DOHH2 (cell line): ENCODE data around the gene ANKRD37.

Source experiments
- H3F3A ChIP-seq: fragments of 200-600 bp; sonication (generic), shearing (Covaris generic); 2 replicates; pipeline ENCODE4 v1.6.0; 2016; ENCODE audit warnings: antibody characterized with exemption, mild to moderate bottlenecking; ENCODE audit not compliant: control insufficient read depth, insufficient read depth
- H3K27ac ChIP-seq: fragments of 200-600 bp; sonication (generic); 2 replicates; pipeline ENCODE4 v1.5.1; 2014; ENCODE audit warnings: low read depth, mild to moderate bottlenecking, low read length, moderate library complexity
- H3K27me3 ChIP-seq: fragments of 200-600 bp; sonication (generic); 2 replicates; pipeline ENCODE4 v1.6.1; 2014; ENCODE audit warnings: mild to moderate bottlenecking, low read length, mixed read lengths; ENCODE audit not compliant: control insufficient read depth
- H3K36me3 ChIP-seq: fragments of 200-600 bp; sonication (generic); 2 replicates; pipeline ENCODE4 v1.6.1; 2014; ENCODE audit warnings: mild to moderate bottlenecking, low read length, moderate library complexity, mixed read lengths; ENCODE audit not compliant: control insufficient read depth
- H3K4me1 ChIP-seq: fragments of 200-600 bp; sonication (generic); 2 replicates; pipeline ENCODE4 v1.6.1; 2014; ENCODE audit warnings: mild to moderate bottlenecking, low read length, mixed read lengths; ENCODE audit not compliant: control insufficient read depth
- H3K4me2 ChIP-seq: fragments of 200-600 bp; sonication (generic); 2 replicates; pipeline ENCODE4 v1.6.0; 2014; ENCODE audit warnings: mild to moderate bottlenecking, low read length, moderate library complexity
- H3K4me3 ChIP-seq: fragments of 200-600 bp; sonication (generic); 2 replicates; pipeline ENCODE4 v1.5.1; 2014; ENCODE audit warnings: mild to moderate bottlenecking, low read length, mixed read lengths
- H3K79me2 ChIP-seq: fragments of 200-600 bp; sonication (generic); 2 replicates; pipeline ENCODE4 v1.6.1; 2014; ENCODE audit warnings: mild to moderate bottlenecking, low read length, mixed read lengths; ENCODE audit not compliant: control insufficient read depth
- H3K9me2 ChIP-seq: fragments of 200-600 bp; sonication (generic); replicated peaks from 2 replicates; pipeline ENCODE4 v1.6.1; 2014; ENCODE audit warnings: mild to moderate bottlenecking, low read length, mixed read lengths; ENCODE audit not compliant: control insufficient read depth
- H3K9me3 ChIP-seq: fragments of 200-600 bp; sonication (generic); 2 replicates; pipeline ENCODE4 v1.6.1; 2014; ENCODE audit warnings: antibody characterized with exemption, low read length, mixed read lengths; ENCODE audit not compliant: control insufficient read depth, insufficient read depth
- H4K20me1 ChIP-seq: fragments of 200-600 bp; sonication (generic); 2 replicates; pipeline ENCODE4 v1.6.0; 2014; ENCODE audit warnings: low read depth, mild to moderate bottlenecking, antibody characterized with exemption, low read length, moderate library complexity; ENCODE audit not compliant: control insufficient read depth, insufficient read depth
- CTCF ChIP-seq: fragments of 200-600 bp; sonication (generic); IDR thresholded peaks from one replicate; pipeline ENCODE4 v1.5.1; 2014; ENCODE audit warnings: antibody characterized with exemption, mild to moderate bottlenecking, low read depth, low read length; ENCODE audit not compliant: poor library complexity, severe bottlenecking
- EZH2phosphoT487 ChIP-seq: fragments of 200-600 bp; sonication (generic); IDR thresholded peaks from 2 replicates; pipeline ENCODE4 v1.6.1; 2017; ENCODE audit warnings: borderline replicate concordance, mild to moderate bottlenecking, antibody characterized with exemption, low read length, moderate library complexity, mixed read lengths

ANKRD37 gene

GRCh38 chr4:185411849-185412248, 15.2 kb downstream of the ANKRD37 start:
- H3K27ac ChIP-seq: no peak overlapping the region
- H3K9me2 ChIP-seq: no peaks in the 10 kb centered on the region
- peaks cover 36% of the 10 kb centered on the region for H3K36me3 ChIP-seq

GRCh38 chr4:185412412-185412811, 15.8 kb downstream of the ANKRD37 start:
- no peaks in the 10 kb centered on the region for H4K20me1 ChIP-seq
- no peak overlapping the region for H3K4me3 ChIP-seq
- peaks cover 39% of the 10 kb centered on the region for H3K36me3 ChIP-seq
- H3K9me3 ChIP-seq: no peaks in the 10 kb centered on the region
- no peaks in the 10 kb centered on the region for H3F3A ChIP-seq
- no peaks in the 10 kb centered on the region for H3K9me2 ChIP-seq
- no peaks in the 10 kb centered on the region for H3K27me3 ChIP-seq
- H3K4me1 ChIP-seq: no peaks in the 10 kb centered on the region
- H3K79me2 ChIP-seq: no peaks in the 10 kb centered on the region
- TF ChIP-seq EZH2phosphoT487: no peak
- no peak for TF ChIP-seq CTCF
- no peak overlapping the region for H3K4me2 ChIP-seq
- H3K27ac ChIP-seq: no peak overlapping the region

More at GRCh38 chr4:185411849-185412248, 15.2 kb downstream of the ANKRD37 start:
- Histone ChIP-seq H3K9me3 (no peaks in the 10 kb centered on the region), H3K27me3 (no peaks in the 10 kb centered on the region), H3K79me2 (no peaks in the 10 kb centered on the region), H3K4me2 (no peak overlapping the region), H3K4me3 (no peak overlapping the region), H3F3A (no peaks in the 10 kb centered on the region), H3K4me1 (no peaks in the 10 kb centered on the region), H4K20me1 (no peaks in the 10 kb centered on the region)
- TF ChIP-seq EZH2phosphoT487 (no peak), CTCF (no peak)

GRCh38 chr4:185416955-185417354, 20.3 kb downstream of the ANKRD37 start:
- no peak overlapping the region for H3K4me2 ChIP-seq
- no peaks in the 10 kb centered on the region for H4K20me1 ChIP-seq
- no peak for TF ChIP-seq CTCF
- no peak for TF ChIP-seq EZH2phosphoT487
- H3K4me3 ChIP-seq: no peak overlapping the region
- no peaks in the 10 kb centered on the region for H3K79me2 ChIP-seq
- H3K27me3 ChIP-seq: no peaks in the 10 kb centered on the region
- H3F3A ChIP-seq: no peaks in the 10 kb centered on the region
- H3K9me2 ChIP-seq: no peaks in the 10 kb centered on the region
- no peak overlapping the region for H3K27ac ChIP-seq
- H3K9me3 ChIP-seq: no peaks in the 10 kb centered on the region
- H3K4me1 ChIP-seq: no peaks in the 10 kb centered on the region
- H3K36me3 ChIP-seq: peaks cover 32% of the 10 kb centered on the region
